Measurements from ENCODE around the gene TRIM17.

- TF ChIP-seq CTCF (conservative IDR thresholded peaks at IDR 0.05; ENCODE audit: low read depth, low read length) (no peak), EZH2 (IDR thresholded peaks at IDR 0.05; ENCODE audit: borderline replicate concordance, low read depth, low read length, poor library complexity, severe bottlenecking) (no peak)
Observed at GRCh38 chr1:228420968-228421826, 4.5 kb upstream of the TRIM17 start.
